ENCODE data around the gene BPHL.
A peak's percentile ranks its signal among the peaks of the same experiment; 100 is the strongest.
"Not testable (repeated sequence)": the region's sequence is repeated elsewhere in the genome, so short reads cannot be mapped to it uniquely, and the experiment has no call there.

Gene BPHL

GRCh38 chr6:3118353-3119039 is at the start of gene BPHL:
BPHL (plus strand) TSS chr6:3118711; CDS start chr6:3118741, 30 bp downstream.
- DNase-seq: peak; percentile 61

- DNase-seq: no peak
These were observed 46.9 kb upstream of the BPHL start for GRCh38 chr6:3071568-3071967.

- no peak for DNase-seq
These were observed 45.7 kb upstream of the BPHL start for GRCh38 chr6:3072798-3073197.

GRCh38 chr6:3073382-3073781 is 45.1 kb upstream of the BPHL start:
- DNase-seq: no peak

GRCh38 chr6:3075772-3076113 is 42.8 kb upstream of the BPHL start:
- DNase-seq: no peak

- DNase-seq: no peak
These were observed 42.2 kb upstream of the BPHL start for GRCh38 chr6:3076320-3076719.

GRCh38 chr6:3077430-3077829 is 41.1 kb upstream of the BPHL start:
- DNase-seq: no peak

- DNase-seq: not testable (repeated sequence)
These were observed 39.6 kb upstream of the BPHL start for GRCh38 chr6:3078952-3079351.

GRCh38 chr6:3079682-3080081 is 38.8 kb upstream of the BPHL start:
- DNase-seq: no peak

GRCh38 chr6:3081960-3082359 is 36.6 kb upstream of the BPHL start:
- DNase-seq: no peak

- DNase-seq: no peak
These were observed 33.4 kb upstream of the BPHL start for GRCh38 chr6:3085074-3085473.

- no peak for DNase-seq
These were observed 32.1 kb upstream of the BPHL start for GRCh38 chr6:3086282-3086946.

- no peak for DNase-seq
These were observed 30.1 kb upstream of the BPHL start for GRCh38 chr6:3088446-3088845.

- no peak for DNase-seq
These were observed 29.5 kb upstream of the BPHL start for GRCh38 chr6:3088968-3089367.

GRCh38 chr6:3090013-3090412 is 28.5 kb upstream of the BPHL start:
- DNase-seq: no peak

GRCh38 chr6:3094815-3095214 is 23.7 kb upstream of the BPHL start:
- no peak for DNase-seq

- no peak for DNase-seq
These were observed 15.6 kb upstream of the BPHL start for GRCh38 chr6:3102875-3103274.

- no peak for DNase-seq
These were observed 9.6 kb upstream of the BPHL start for GRCh38 chr6:3108746-3109414.

GRCh38 chr6:3109761-3110160 is 8.8 kb upstream of the BPHL start:
- no peak for DNase-seq

GRCh38 chr6:3114377-3114776 is 4.1 kb upstream of the BPHL start:
- no peak for DNase-seq

GRCh38 chr6:3117912-3118352 is 579 bp upstream of the BPHL start:
- DNase-seq: no peak

GRCh38 chr6:3119040-3119723 is 671 bp downstream of the BPHL start:
- no peak for DNase-seq

- DNase-seq: no peak
These were observed 2.2 kb downstream of the BPHL start for GRCh38 chr6:3120765-3121089.

- DNase-seq: no peak
These were observed 4.3 kb downstream of the BPHL start for GRCh38 chr6:3122823-3123182.
